ENCODE results near the gene ZBTB43. TPM values are rescaled to one million over a fixed set of nuclear protein-coding genes. Genes with fewer than 3 reads are reported as not detected.
"Not testable (repeated sequence)": the region's sequence is repeated elsewhere in the genome, so short reads cannot be mapped to it uniquely, and the experiment has no call there.

Gene ZBTB43
- total RNA-seq, 2 donors from 2014 or later, result 36.8 to 52.0 TPM

DNA sequence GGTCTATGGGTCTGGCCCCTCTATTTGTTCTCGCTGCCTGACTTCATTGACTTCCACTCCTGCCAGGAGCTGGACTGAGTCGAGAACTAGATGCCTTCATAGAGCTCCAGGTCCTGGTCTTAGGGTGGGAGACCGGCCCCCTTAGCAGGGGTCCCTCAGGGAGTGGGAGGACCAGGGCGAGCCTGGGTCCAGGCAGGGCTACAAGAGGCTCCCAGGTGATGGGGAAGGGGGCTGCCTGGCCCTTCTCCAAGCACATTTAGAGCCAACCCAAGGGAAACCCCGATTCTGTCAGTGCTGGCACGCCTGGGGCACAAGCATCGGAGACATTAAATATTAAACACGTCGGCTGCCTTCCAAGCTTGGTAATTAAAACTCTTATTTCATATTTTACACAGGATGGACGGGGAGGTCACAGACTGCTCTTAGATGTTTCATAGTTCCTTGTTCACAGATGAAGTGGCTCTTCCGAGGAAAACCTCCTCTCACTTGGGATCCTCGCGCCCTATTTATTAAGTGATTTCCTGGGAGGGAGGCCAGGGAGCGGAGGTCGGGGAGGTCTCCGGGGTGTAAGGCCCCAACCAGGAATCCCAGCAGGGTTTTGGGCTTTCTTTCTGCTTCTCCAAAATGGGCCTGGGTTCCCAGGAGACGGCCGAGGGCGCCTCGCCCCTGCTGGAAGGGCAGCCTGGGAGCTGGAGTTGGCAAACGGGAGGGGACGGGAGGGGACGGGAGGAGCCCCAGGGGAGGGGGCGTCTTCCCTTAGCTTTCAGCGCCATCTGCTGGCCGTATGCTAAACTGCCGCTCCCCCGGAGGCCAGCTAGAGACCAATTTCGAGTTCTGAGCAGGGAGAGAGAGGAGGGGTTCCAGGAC, 23.4 kb upstream of the ZBTB43 start:
- peaks cover 3% of the 10 kb centered on the region for H3K36me3 Mint-ChIP-seq (ENCODE audit: low read depth)
- no peaks in the 10 kb centered on the region for H3K9me3 ChIP-seq (ENCODE audit: control insufficient read depth, low read length, poor library complexity, severe bottlenecking)
- H3K27me3 Mint-ChIP-seq, result peaks cover 55% of the 10 kb centered on the region
- no peak overlapping the region for H3K4me3 Mint-ChIP-seq
- no peak overlapping the region for H3K27ac Mint-ChIP-seq
- ATAC-seq, result peak; percentile 93
- H3K4me1 Mint-ChIP-seq, result no peaks in the 10 kb centered on the region
- DNase-seq, result peak; percentile 68 to 84 (median 69)

DNA sequence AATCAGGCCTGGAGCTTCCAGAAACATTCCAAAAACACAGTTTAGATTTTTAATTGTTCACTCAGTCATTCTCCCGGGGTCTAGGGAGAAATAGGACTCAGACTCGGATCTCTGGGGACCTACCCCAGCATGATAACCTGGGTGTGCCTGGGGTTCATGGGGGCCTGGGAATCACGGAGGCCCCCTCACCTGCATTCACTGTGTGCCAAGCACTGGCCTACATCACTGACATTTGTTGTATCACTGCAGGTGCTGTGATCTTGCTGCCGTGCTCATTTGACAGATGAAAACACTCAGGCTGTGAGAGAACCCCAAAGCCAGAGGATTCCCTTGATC, 22.8 kb upstream of the ZBTB43 start:
- DNase-seq (no peak), ATAC-seq (no peak)
- Mint-ChIP-seq H3K4me1 (no peaks in the 10 kb centered on the region), H3K36me3 (ENCODE audit: low read depth) (peaks cover 9% of the 10 kb centered on the region), H3K27ac (no peak overlapping the region), H3K27me3 (peaks cover 61% of the 10 kb centered on the region), H3K4me3 (no peak overlapping the region)
- H3K9me3 ChIP-seq (ENCODE audit: control insufficient read depth, low read length, poor library complexity, severe bottlenecking), result no peaks in the 10 kb centered on the region

- ATAC-seq (no peak), DNase-seq (no peak)
- Mint-ChIP-seq H3K36me3 (ENCODE audit: low read depth) (peaks cover 6% of the 10 kb centered on the region), H3K4me1 (no peaks in the 10 kb centered on the region), H3K27ac (no peak overlapping the region), H3K27me3 (peaks cover 65% of the 10 kb centered on the region), H3K4me3 (no peak overlapping the region)
- no peaks in the 10 kb centered on the region for H3K9me3 ChIP-seq (ENCODE audit: control insufficient read depth, low read length, poor library complexity, severe bottlenecking)
Measured at GRCh38 chr9:126783949-126784348, 20.9 kb upstream of the ZBTB43 start.

DNA sequence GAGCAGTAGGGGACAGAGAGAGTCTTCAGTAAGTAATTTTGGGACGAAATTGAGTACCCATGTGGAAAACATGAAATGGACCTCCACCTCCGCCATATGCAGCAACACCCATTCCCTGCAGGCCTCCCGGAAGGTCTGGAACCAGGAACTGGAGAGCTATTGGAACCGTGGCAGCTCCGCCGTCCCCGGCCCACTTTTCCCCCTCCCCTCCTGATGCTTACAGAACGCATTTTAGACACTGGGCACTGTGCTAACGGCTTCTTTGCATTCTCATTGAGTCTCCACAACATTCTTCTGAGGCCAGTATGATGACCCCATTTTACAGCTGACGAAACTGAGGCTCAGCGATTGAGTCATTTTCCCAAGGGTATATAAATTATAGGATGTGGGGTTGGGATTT, 20.4 kb upstream of the ZBTB43 start:
- peaks cover 68% of the 10 kb centered on the region for H3K27me3 Mint-ChIP-seq
- DNase-seq (no peak), ATAC-seq (no peak)
- H3K27ac Mint-ChIP-seq, result no peak overlapping the region
- H3K36me3 Mint-ChIP-seq (ENCODE audit: low read depth), result peaks cover 6% of the 10 kb centered on the region
- H3K4me1 Mint-ChIP-seq, result no peaks in the 10 kb centered on the region
- no peaks in the 10 kb centered on the region for H3K9me3 ChIP-seq (ENCODE audit: control insufficient read depth, low read length, poor library complexity, severe bottlenecking)
- no peak overlapping the region for H3K4me3 Mint-ChIP-seq

DNA sequence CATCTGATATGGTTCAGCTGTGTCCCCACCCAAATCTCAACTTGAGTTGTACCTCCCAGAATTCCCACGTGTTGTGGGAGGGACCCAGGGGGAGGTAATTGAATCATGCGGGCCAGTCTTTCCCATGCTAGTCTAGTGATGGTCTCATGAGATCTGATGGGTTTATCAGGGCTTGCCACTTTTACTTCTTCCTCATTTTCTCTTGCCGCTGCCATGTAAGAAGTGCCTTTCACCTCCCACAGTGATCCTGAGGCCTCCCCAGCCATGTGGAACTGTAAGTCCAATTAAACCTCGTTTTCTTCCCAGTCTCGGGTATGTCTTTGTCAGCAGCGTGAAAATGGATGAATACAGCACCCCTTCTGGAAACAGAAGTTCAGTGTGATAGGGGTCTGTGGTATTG, 20.0 kb upstream of the ZBTB43 start:
- not testable (repeated sequence) for H3K9me3 ChIP-seq (ENCODE audit: control insufficient read depth, low read length, poor library complexity, severe bottlenecking); H3K36me3 Mint-ChIP-seq (ENCODE audit: low read depth); ATAC-seq; H3K4me1 Mint-ChIP-seq; H3K4me3 Mint-ChIP-seq; H3K27ac Mint-ChIP-seq; DNase-seq
- H3K27me3 Mint-ChIP-seq, result peaks cover 68% of the 10 kb centered on the region

DNA sequence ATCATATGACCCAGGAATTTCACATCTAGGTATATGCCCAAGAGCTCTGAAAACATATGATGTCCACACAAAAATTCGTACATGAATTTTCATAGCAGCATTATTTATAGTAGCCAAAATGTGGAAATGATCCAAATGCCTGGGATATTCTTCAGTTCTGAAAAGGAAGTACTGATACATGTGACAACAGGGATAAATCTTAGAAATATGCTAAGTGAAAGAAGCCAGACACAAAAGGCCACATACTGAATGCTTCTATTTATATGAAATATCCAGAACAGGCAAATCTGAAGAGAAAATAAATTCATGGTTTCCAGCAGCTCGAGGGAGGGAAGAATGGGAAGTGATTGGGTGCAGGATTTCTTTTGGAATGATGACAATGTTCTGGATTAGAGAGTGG, 16.8 kb upstream of the ZBTB43 start:
- Mint-ChIP-seq H3K4me3 (no peak overlapping the region), H3K27me3 (peaks cover 64% of the 10 kb centered on the region), H3K36me3 (ENCODE audit: low read depth) (peaks cover 6% of the 10 kb centered on the region), H3K4me1 (peaks cover 2% of the 10 kb centered on the region), H3K27ac (no peak overlapping the region)
- no peak for ATAC-seq
- H3K9me3 ChIP-seq (ENCODE audit: control insufficient read depth, low read length, poor library complexity, severe bottlenecking), result no peaks in the 10 kb centered on the region
- DNase-seq, result no peak

- Mint-ChIP-seq H3K36me3 (ENCODE audit: low read depth) (peaks cover 6% of the 10 kb centered on the region), H3K4me3 (no peak overlapping the region), H3K27me3 (peaks cover 71% of the 10 kb centered on the region), H3K4me1 (peaks cover 2% of the 10 kb centered on the region), H3K27ac (no peak overlapping the region)
- peak; percentile 46 for ATAC-seq
- no peak for DNase-seq
- no peaks in the 10 kb centered on the region for H3K9me3 ChIP-seq (ENCODE audit: control insufficient read depth, low read length, poor library complexity, severe bottlenecking)
Measured at GRCh38 chr9:126788634-126789349, 16.0 kb upstream of the ZBTB43 start.

GRCh38 chr9:126790561-126790960, 14.3 kb upstream of the ZBTB43 start:
- peaks cover 73% of the 10 kb centered on the region for H3K27me3 Mint-ChIP-seq

GRCh38 chr9:126791406-126792230, 13.2 kb upstream of the ZBTB43 start:
- no peaks in the 10 kb centered on the region for H3K9me3 ChIP-seq (ENCODE audit: control insufficient read depth, low read length, poor library complexity, severe bottlenecking)
- Mint-ChIP-seq H3K4me3 (no peak overlapping the region), H3K36me3 (ENCODE audit: low read depth) (peaks cover 4% of the 10 kb centered on the region), H3K27me3 (peaks cover 68% of the 10 kb centered on the region), H3K4me1 (peaks cover 2% of the 10 kb centered on the region), H3K27ac (no peak overlapping the region)
- ATAC-seq (no peak), DNase-seq (no peak)

More at GRCh38 chr9:126790561-126790960, 14.3 kb upstream of the ZBTB43 start:
- ATAC-seq, result no peak
- no peak overlapping the region for H3K4me3 Mint-ChIP-seq
- H3K27ac Mint-ChIP-seq, result no peak overlapping the region
- peaks cover 6% of the 10 kb centered on the region for H3K36me3 Mint-ChIP-seq (ENCODE audit: low read depth)
- no peaks in the 10 kb centered on the region for H3K9me3 ChIP-seq (ENCODE audit: control insufficient read depth, low read length, poor library complexity, severe bottlenecking)
- H3K4me1 Mint-ChIP-seq, result peaks cover 2% of the 10 kb centered on the region
- no peak for DNase-seq

DNA sequence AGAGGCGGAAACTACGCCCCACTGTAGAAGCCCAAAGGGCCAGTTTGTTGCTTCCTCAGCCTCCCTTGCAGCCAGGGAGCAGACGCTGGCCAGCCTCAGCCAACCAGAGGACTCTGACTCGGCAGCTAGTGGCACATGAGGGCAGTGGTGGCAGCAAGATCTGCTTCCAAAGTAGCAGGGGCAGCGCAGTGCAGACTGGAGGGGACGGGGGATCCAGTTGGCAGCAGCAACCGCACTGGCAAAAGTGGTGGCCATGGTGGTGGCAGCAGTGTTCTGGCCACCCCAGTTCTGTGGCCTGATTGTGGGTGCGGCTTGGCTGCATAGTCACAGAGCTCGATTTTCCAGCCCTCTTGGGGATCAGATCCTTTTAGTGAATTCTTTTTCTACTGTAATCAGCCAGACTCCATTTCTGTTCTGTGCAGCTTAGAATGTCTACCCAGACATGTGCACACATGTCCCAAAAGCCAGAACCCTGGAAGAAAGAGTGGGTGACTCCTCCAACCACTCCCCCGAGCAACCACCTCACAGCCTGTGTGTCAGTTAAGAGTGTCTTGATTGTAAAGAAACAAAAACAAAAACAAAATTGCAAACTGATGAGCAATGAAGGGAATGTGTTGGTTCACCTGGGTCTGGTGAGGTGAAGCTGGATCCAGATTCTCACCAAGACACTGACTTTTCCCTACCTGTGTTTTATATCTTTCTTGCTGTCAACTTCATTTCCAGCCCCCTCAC, 11.0 kb upstream of the ZBTB43 start:
- peaks cover 4% of the 10 kb centered on the region for H3K4me1 Mint-ChIP-seq
- DNase-seq (no peak), ATAC-seq (no peak)
- H3K4me3 Mint-ChIP-seq, result no peak overlapping the region
- peaks cover 50% of the 10 kb centered on the region for H3K27me3 Mint-ChIP-seq
- H3K36me3 Mint-ChIP-seq (ENCODE audit: low read depth), result peaks cover 2% of the 10 kb centered on the region
- no peaks in the 10 kb centered on the region for H3K9me3 ChIP-seq (ENCODE audit: control insufficient read depth, low read length, poor library complexity, severe bottlenecking)
- no peak overlapping the region for H3K27ac Mint-ChIP-seq

- no peak overlapping the region for H3K4me3 Mint-ChIP-seq
- no peaks in the 10 kb centered on the region for H3K9me3 ChIP-seq (ENCODE audit: control insufficient read depth, low read length, poor library complexity, severe bottlenecking)
- DNase-seq (no peak), ATAC-seq (no peak)
- no peak overlapping the region for H3K27ac Mint-ChIP-seq
- H3K36me3 Mint-ChIP-seq (ENCODE audit: low read depth), result peaks cover 2% of the 10 kb centered on the region
- peaks cover 44% of the 10 kb centered on the region for H3K27me3 Mint-ChIP-seq
- H3K4me1 Mint-ChIP-seq, result peaks cover 4% of the 10 kb centered on the region
Measured at GRCh38 chr9:126794441-126794840, 10.4 kb upstream of the ZBTB43 start.

- Mint-ChIP-seq H3K36me3 (ENCODE audit: low read depth) (peaks cover 2% of the 10 kb centered on the region), H3K4me3 (no peak overlapping the region), H3K4me1 (peaks cover 2% of the 10 kb centered on the region), H3K27ac (no peak overlapping the region), H3K27me3 (peaks cover 31% of the 10 kb centered on the region)
- no peaks in the 10 kb centered on the region for H3K9me3 ChIP-seq (ENCODE audit: control insufficient read depth, low read length, poor library complexity, severe bottlenecking)
- no peak for ATAC-seq
- DNase-seq, result no peak
Measured at GRCh38 chr9:126796758-126797157, 8.1 kb upstream of the ZBTB43 start.

All from T-helper 17 cell (primary cell).